Fibroblast of lung (primary cell): ENCODE data around the gene ZNF526. TPM values are rescaled to one million over a fixed set of nuclear protein-coding genes. Genes with fewer than 3 reads are reported as not detected.
A peak's percentile ranks its signal among the peaks of the same experiment; 100 is the strongest.

ENCODE experiments used
- DNase-seq, 2 donors: peaks; one replicate each; pipeline versions ENCODE4 v3.0.0 to v3.0.0-alpha.2; 2010; ENCODE audit warnings: low read depth in 2 of 2
- H2AFZ ChIP-seq: 2 replicates; pipeline ENCODE4 v1.5.1; 2012; ENCODE audit warnings: low read length, control low read depth, inconsistent platforms
- H3K27ac ChIP-seq: 2 replicates; pipeline ENCODE4 v1.5.1; 2011; ENCODE audit warnings: low read length, control low read depth; ENCODE audit not compliant: insufficient read depth
- H3K27me3 ChIP-seq: 2 replicates; pipeline ENCODE4 v1.5.1; 2011; ENCODE audit warnings: mild to moderate bottlenecking, low read length; ENCODE audit not compliant: control insufficient read depth, insufficient read depth
- H3K36me3 ChIP-seq: 2 replicates; pipeline ENCODE4 v1.5.1; 2011; ENCODE audit warnings: low read length; ENCODE audit not compliant: control insufficient read depth, insufficient read depth
- H3K4me1 ChIP-seq: 2 replicates; pipeline ENCODE4 v1.5.1; 2011; ENCODE audit warnings: low read length; ENCODE audit not compliant: control insufficient read depth, insufficient read depth; ENCODE audit errors: extremely low read depth
- H3K4me2 ChIP-seq: 2 replicates; pipeline ENCODE4 v1.5.1; 2011; ENCODE audit warnings: low read length, control low read depth; ENCODE audit not compliant: insufficient read depth; ENCODE audit errors: extremely low read depth
- H3K4me3 ChIP-seq, 4 experiments: fragments of 200-600 bp in 1 of 4; sonication (generic) in 1 of 4; replicated peaks in 1 of 4; 2 replicates each; pipeline ENCODE4 v1.5.1; 2011 to 2016; ENCODE audit warnings: low read length in 4 of 4, low read depth in 3 of 4, mild to moderate bottlenecking in 3 of 4, control low read depth in 2 of 4, inconsistent platforms in 1 of 4, mixed read lengths in 1 of 4; ENCODE audit not compliant: insufficient read depth in 1 of 4; ENCODE audit errors: control extremely low read depth in 1 of 4
- H3K79me2 ChIP-seq: 2 replicates; pipeline ENCODE4 v1.5.1; 2012; ENCODE audit warnings: mild to moderate bottlenecking, low read length, inconsistent platforms; ENCODE audit not compliant: control insufficient read depth, insufficient read depth
- H3K9ac ChIP-seq: 2 replicates; pipeline ENCODE4 v1.5.1; 2011; ENCODE audit warnings: mild to moderate bottlenecking, low read length, control low read depth; ENCODE audit not compliant: insufficient read depth
- H3K9me3 ChIP-seq: 2 replicates; pipeline ENCODE4 v1.5.1; 2012; ENCODE audit warnings: low read depth, low read length; ENCODE audit not compliant: control insufficient read depth, insufficient read depth
- H4K20me1 ChIP-seq: 2 replicates; pipeline ENCODE4 v1.5.1; 2011; ENCODE audit warnings: low read length; ENCODE audit not compliant: control insufficient read depth, insufficient read depth; ENCODE audit errors: extremely low read depth
- CTCF ChIP-seq, 2 donors: IDR thresholded peaks in 1 of 2; conservative IDR thresholded peaks in 1 of 2; 1 replicate in 1 of 2; 2 replicates in 1 of 2; pipeline ENCODE4 v1.5.1; 2011 to 2012; ENCODE audit warnings: low read length in 2 of 2, control low read depth in 1 of 2, inconsistent platforms in 1 of 2, low read depth in 1 of 2, mild to moderate bottlenecking in 1 of 2
- EZH2 ChIP-seq: IDR thresholded peaks from 2 replicates; pipeline ENCODE4 v1.5.1; 2012; ENCODE audit warnings: low read length, control low read depth, mild to moderate bottlenecking; ENCODE audit errors: missing control alignments
- polyA plus RNA-seq, 2 donors: library from polyadenylated mRNA; depleted of rRNA in 1 of 2; stranded (reverse) in 1 of 2; unstranded in 1 of 2; fragments of >200 nt; gene quantifications; 2 replicates each; pipeline ENCODE4 v1.2.1, GENCODE V29; 2011 to 2012; ENCODE audit warnings: missing spikeins in 1 of 2
- total RNA-seq: library from RNA; depleted of rRNA; stranded (reverse); fragments of >200 nt; gene quantifications from 2 replicates; pipeline ENCODE4 v1.2.1, GENCODE V29; 2014

Gene ZNF526
- total and polyA plus RNA-seq, 2 donors (not counting 1 experiment from before 2014, with no cell fraction given) = 5.9 to 7.8 TPM

- H3K9ac ChIP-seq = no peak overlapping the region
- peaks cover 62% of the 10 kb centered on the region for H3K27me3 ChIP-seq
- peaks cover 2% of the 10 kb centered on the region for H3K4me1 ChIP-seq
- TF ChIP-seq EZH2 = no peak
- TF ChIP-seq CTCF (conservative IDR thresholded peaks at IDR 0.05 in 1 of 2, IDR thresholded peaks at IDR 0.05 in 1 of 2; ENCODE audit: low read depth in 1 of 2, low read length in 2 of 2) = peak; percentile 20 to 32
- no peaks in the 10 kb centered on the region for H3K79me2 ChIP-seq
- DNase-seq = peak; percentile 69 to 86
- peak overlapping the region; percentile 95 for H3K4me2 ChIP-seq
- no peaks in the 10 kb centered on the region for H3K36me3 ChIP-seq
- H3K4me3 ChIP-seq = peak overlapping the region in 2 of 4 experiments; percentile 25 to 60
- H3K9me3 ChIP-seq = no peaks in the 10 kb centered on the region
- H4K20me1 ChIP-seq = no peaks in the 10 kb centered on the region
- no peak overlapping the region for H3K27ac ChIP-seq
- no peak overlapping the region for H2AFZ ChIP-seq
Measured at GRCh38 chr19:42176990-42177685, 43.0 kb upstream of the ZNF526 start.

- Histone ChIP-seq H3K27me3 (peaks cover 64% of the 10 kb centered on the region), H3K4me2 (no peak overlapping the region), H2AFZ (no peak overlapping the region)
Measured at GRCh38 chr19:42177686-42178019, 42.5 kb upstream of the ZNF526 start.

More at GRCh38 chr19:42177686-42178019, 42.5 kb upstream of the ZNF526 start:
- Histone ChIP-seq H4K20me1 (no peaks in the 10 kb centered on the region), H3K36me3 (no peaks in the 10 kb centered on the region), H3K4me1 (peaks cover 2% of the 10 kb centered on the region), H3K9me3 (no peaks in the 10 kb centered on the region), H3K9ac (no peak overlapping the region), H3K27ac (no peak overlapping the region), H3K79me2 (no peaks in the 10 kb centered on the region), H3K4me3 (no peak overlapping the region)
- TF ChIP-seq EZH2 (peak; percentile 38), CTCF (conservative IDR thresholded peaks at IDR 0.05 in 1 of 2, IDR thresholded peaks at IDR 0.05 in 1 of 2; ENCODE audit: low read depth in 1 of 2, low read length in 2 of 2) (no peak)
- DNase-seq = no peak
